Panc1 (cell line): ENCODE data around the gene WDR82. TPM values are rescaled to one million over a fixed set of nuclear protein-coding genes. Genes with fewer than 3 reads are reported as not detected.

Experiments used
- ATAC-seq: fragments of 200-7000 bp; cut with Tn5 transposase; 2 replicates; pipeline ENCODE4 v1.9.1; 2020; ENCODE audit warnings: mild to moderate bottlenecking, moderate library complexity
- BruUV-seq: library from RNA; stranded (reverse); fragments of 400-500 nt; replicated peaks from 2 replicates; lab custom pipeline; 2021; lab: Mats Ljungman, UMichigan
- CTCF ChIA-PET: fragments of 300-600 bp; sonication (Branson Sonifier 250); formaldehyde crosslinking; loops from one replicate; lab custom pipeline; 2022; ENCODE audit warnings: antibody characterized with exemption; lab: Charles Lee
- POLR2A ChIA-PET: fragments of 300-600 bp; sonication (Branson Sonifier 250); formaldehyde crosslinking; loops from one replicate; lab custom pipeline; 2022; ENCODE audit warnings: antibody characterized with exemption; lab: Charles Lee
- DNase-seq: peaks from one replicate; pipeline ENCODE4 v3.0.0-alpha.2; 2010; ENCODE audit warnings: low read depth, low spot score
- H3K27ac ChIP-seq: 2 replicates; pipeline ENCODE4 v1.5.1; 2011; ENCODE audit warnings: mild to moderate bottlenecking, low read length, inconsistent platforms
- H3K27me3 ChIP-seq: fragments of 200-500 bp; sonication (Bioruptor generic); 2 replicates; pipeline ENCODE4 v1.6.0; 2014; ENCODE audit warnings: low read length, inconsistent platforms; ENCODE audit not compliant: control insufficient read depth, insufficient read depth
- H3K36me3 ChIP-seq: fragments of 200-500 bp; sonication (Bioruptor generic); 2 replicates; pipeline ENCODE4 v1.5.1; 2014; ENCODE audit warnings: inconsistent platforms, mild to moderate bottlenecking, low read length, moderate library complexity; ENCODE audit not compliant: control insufficient read depth, insufficient read depth
- H3K4me1 ChIP-seq: 2 replicates; pipeline ENCODE4 v1.5.1; 2011; ENCODE audit warnings: inconsistent platforms, mild to moderate bottlenecking, low read length, moderate library complexity; ENCODE audit not compliant: control insufficient read depth, insufficient read depth
- H3K4me3 ChIP-seq, 2 experiments: 2 replicates each; pipeline ENCODE4 v1.5.1; 2011 to 2012; ENCODE audit warnings: low read depth in 2 of 2, low read length in 2 of 2, mild to moderate bottlenecking in 2 of 2, inconsistent platforms in 1 of 2, moderate library complexity in 1 of 2
- H3K9me3 ChIP-seq: fragments of 200-500 bp; sonication (Bioruptor generic); 2 replicates; pipeline ENCODE4 v1.5.1; 2014; ENCODE audit warnings: low read depth, mild to moderate bottlenecking, inconsistent platforms, low read length, moderate library complexity; ENCODE audit not compliant: control insufficient read depth, insufficient read depth
- POLR2AphosphoS5 ChIP-seq: IDR thresholded peaks from 2 replicates; pipeline ENCODE4 v1.6.1; 2012; ENCODE audit warnings: mild to moderate bottlenecking, low read depth, low read length, moderate library complexity
- SIN3A ChIP-seq: IDR thresholded peaks from 2 replicates; pipeline ENCODE4 v1.6.1; 2012; ENCODE audit warnings: low read depth, mild to moderate bottlenecking, low read length, moderate library complexity, borderline replicate concordance; ENCODE audit not compliant: insufficient read depth
- TCF7L2 ChIP-seq: IDR thresholded peaks from 2 replicates; pipeline ENCODE4 v1.6.1; 2011; ENCODE audit warnings: mild to moderate bottlenecking, low read depth, low read length, inconsistent platforms
- in situ Hi-C: cut with HindIII; loops from 2 replicates; pipeline ENCODE4 v1.10.0; 2016; ENCODE audit warnings: low sequenced_read_pairs, low pct_unique_long_range_greater_than_20kb
- intact Hi-C: fragments of 100-400 bp; cut with micrococcal nuclease; formaldehyde crosslinking; loops from one replicate; pipeline ENCODE4 v1.10.0; 2022; ENCODE audit not compliant: unreplicated experiment
- total RNA-seq: library from RNA; stranded (reverse); gene quantifications from one replicate; pipeline ENCODE4 v1.2.1, GENCODE V29; 2021; ENCODE audit not compliant: unreplicated experiment
- TF ChIP-seq, protein P1 (sequence below), 2 experiments: IDR thresholded peaks; 2 replicates each; pipeline ENCODE4 v1.6.1; 2011 to 2012; ENCODE audit warnings: low read depth in 2 of 2, control low read depth in 1 of 2, low read length in 1 of 2, mild to moderate bottlenecking in 1 of 2, moderate library complexity in 1 of 2; ENCODE audit not compliant: insufficient read depth in 1 of 2
- TF ChIP-seq, protein P2 (sequence below): fragments of 450-650 bp; IDR thresholded peaks from 2 replicates; pipeline ENCODE4 v1.5.1; 2017; ENCODE audit warnings: mild to moderate bottlenecking

WDR82 gene
- total RNA-seq, 1 experiment from 2014 or later: 57.9 TPM

DNA sequence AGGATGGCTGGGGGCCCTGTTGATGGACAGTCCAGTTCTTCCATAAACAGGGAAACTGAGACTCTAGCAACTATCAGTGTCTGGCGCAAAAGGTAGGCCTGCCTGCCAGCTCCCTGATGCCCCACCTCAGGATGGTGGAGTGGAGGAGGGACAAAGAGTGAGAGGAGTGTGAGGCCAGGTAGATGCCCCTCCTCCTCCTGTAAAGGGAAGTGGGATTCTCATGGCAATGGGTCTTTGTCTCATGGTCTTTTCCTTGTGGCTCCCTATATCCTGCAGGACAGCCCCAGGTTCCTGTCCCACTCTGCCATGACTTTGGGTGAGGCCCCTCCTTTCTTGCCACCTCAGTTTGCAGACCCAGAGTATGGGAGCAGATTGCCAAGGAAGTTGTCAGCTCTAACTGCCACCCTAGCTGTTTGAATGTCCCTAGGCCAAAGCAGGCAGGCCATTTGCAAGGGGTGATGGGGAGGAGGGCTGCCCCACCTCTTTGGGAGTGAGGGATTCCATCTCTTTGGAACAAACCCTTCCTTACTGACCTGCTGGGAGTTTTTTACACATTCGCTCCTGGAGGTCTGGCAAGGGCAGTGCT lies 34.8 kb upstream of the WDR82 start:
- no peak; the same call in 1 of the 2 replicates for ATAC-seq
- TF ChIP-seq, protein P1, sequence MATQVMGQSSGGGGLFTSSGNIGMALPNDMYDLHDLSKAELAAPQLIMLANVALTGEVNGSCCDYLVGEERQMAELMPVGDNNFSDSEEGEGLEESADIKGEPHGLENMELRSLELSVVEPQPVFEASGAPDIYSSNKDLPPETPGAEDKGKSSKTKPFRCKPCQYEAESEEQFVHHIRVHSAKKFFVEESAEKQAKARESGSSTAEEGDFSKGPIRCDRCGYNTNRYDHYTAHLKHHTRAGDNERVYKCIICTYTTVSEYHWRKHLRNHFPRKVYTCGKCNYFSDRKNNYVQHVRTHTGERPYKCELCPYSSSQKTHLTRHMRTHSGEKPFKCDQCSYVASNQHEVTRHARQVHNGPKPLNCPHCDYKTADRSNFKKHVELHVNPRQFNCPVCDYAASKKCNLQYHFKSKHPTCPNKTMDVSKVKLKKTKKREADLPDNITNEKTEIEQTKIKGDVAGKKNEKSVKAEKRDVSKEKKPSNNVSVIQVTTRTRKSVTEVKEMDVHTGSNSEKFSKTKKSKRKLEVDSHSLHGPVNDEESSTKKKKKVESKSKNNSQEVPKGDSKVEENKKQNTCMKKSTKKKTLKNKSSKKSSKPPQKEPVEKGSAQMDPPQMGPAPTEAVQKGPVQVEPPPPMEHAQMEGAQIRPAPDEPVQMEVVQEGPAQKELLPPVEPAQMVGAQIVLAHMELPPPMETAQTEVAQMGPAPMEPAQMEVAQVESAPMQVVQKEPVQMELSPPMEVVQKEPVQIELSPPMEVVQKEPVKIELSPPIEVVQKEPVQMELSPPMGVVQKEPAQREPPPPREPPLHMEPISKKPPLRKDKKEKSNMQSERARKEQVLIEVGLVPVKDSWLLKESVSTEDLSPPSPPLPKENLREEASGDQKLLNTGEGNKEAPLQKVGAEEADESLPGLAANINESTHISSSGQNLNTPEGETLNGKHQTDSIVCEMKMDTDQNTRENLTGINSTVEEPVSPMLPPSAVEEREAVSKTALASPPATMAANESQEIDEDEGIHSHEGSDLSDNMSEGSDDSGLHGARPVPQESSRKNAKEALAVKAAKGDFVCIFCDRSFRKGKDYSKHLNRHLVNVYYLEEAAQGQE (IDR thresholded peaks at IDR 0.05; ENCODE audit: insufficient read depth in 1 of 2, low read depth in 2 of 2, low read length in 1 of 2): no peak
- TF ChIP-seq SIN3A (no peak), POLR2AphosphoS5 (no peak), TCF7L2 (no peak)
- TF ChIP-seq, protein P2, sequence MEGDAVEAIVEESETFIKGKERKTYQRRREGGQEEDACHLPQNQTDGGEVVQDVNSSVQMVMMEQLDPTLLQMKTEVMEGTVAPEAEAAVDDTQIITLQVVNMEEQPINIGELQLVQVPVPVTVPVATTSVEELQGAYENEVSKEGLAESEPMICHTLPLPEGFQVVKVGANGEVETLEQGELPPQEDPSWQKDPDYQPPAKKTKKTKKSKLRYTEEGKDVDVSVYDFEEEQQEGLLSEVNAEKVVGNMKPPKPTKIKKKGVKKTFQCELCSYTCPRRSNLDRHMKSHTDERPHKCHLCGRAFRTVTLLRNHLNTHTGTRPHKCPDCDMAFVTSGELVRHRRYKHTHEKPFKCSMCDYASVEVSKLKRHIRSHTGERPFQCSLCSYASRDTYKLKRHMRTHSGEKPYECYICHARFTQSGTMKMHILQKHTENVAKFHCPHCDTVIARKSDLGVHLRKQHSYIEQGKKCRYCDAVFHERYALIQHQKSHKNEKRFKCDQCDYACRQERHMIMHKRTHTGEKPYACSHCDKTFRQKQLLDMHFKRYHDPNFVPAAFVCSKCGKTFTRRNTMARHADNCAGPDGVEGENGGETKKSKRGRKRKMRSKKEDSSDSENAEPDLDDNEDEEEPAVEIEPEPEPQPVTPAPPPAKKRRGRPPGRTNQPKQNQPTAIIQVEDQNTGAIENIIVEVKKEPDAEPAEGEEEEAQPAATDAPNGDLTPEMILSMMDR: no peak
- H3K4me3 ChIP-seq: no peak overlapping the region
- intact Hi-C loops: no loop called here
- no peaks in the 10 kb centered on the region for H3K9me3 ChIP-seq
- H3K27me3 ChIP-seq: no peaks in the 10 kb centered on the region
- no TSS peak for BruUV-seq
- ChIA-PET CTCF (interaction anchor here (0.7 kb wide), 1 partner anchor 309 kb away, joined by 3 read pairs; no protein-coding TSS in a partner anchor), POLR2A (no interaction called here)
- no peaks in the 10 kb centered on the region for H3K36me3 ChIP-seq
- peaks cover 12% of the 10 kb centered on the region for H3K4me1 ChIP-seq
- DNase-seq: no peak
- H3K27ac ChIP-seq: no peak overlapping the region
- in situ Hi-C loops: no loop called here

DNA sequence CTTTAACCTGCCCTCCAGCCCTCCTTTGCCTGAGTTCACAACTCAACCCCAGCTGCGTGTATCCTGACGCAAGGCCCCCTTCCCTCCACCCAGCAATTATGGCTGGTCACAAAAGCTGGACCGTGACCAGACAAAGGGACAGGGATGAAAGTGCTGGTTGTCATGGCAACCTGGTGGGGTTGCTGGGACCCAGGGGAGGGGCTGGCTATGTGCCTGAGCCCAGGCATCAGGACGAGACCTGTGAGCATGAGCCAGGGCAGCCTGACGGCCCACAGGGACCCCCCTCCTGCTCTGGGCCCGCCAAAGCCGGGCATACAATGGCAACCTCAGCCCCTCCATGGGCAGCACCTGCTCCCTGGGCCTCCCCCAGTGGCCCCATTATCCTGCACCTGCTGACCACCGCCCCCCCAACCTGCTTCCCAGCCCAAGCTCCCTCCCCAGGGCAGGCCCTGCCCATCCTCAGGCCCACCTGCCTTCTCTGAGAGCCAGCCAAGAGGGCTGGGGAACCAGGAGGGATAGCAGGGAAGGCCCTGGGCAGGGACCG lies 33.2 kb upstream of the WDR82 start:
- POLR2A ChIA-PET: no interaction called here
- CTCF ChIA-PET: no interaction called here
- TF ChIP-seq, protein P1 (IDR thresholded peaks at IDR 0.05; ENCODE audit: insufficient read depth in 1 of 2, low read depth in 2 of 2, low read length in 1 of 2): no peak
- TF ChIP-seq SIN3A (no peak), TCF7L2 (no peak), POLR2AphosphoS5 (no peak)
- TF ChIP-seq, protein P2: no peak
- intact Hi-C loops (no loop called here), in situ Hi-C loops (no loop called here)
- peaks cover 12% of the 10 kb centered on the region for H3K4me1 ChIP-seq
- no peaks in the 10 kb centered on the region for H3K27me3 ChIP-seq
- no TSS peak for BruUV-seq
- H3K27ac ChIP-seq: no peak overlapping the region
- H3K36me3 ChIP-seq: no peaks in the 10 kb centered on the region
- ATAC-seq: no peak
- no peak for DNase-seq
- H3K4me3 ChIP-seq: no peak overlapping the region
- no peaks in the 10 kb centered on the region for H3K9me3 ChIP-seq
